Smooth muscle cell of the umbilical artery (primary cell): ENCODE measurements around the gene EXOC3. TPM values are rescaled to one million over a fixed set of nuclear protein-coding genes. Genes with fewer than 3 reads are reported as not detected.

Experiments used
- total RNA-seq: library from RNA; depleted of rRNA; stranded (reverse); fragments of >200 nt; gene quantifications from 2 replicates; pipeline ENCODE4 v1.2.3, GENCODE V29; 2014

The EXOC3 gene
- total RNA-seq = 39.8 and 41.3 TPM in 2 replicates

GRCh38 chr5:442335-443238 lies at the start of gene EXOC3:
Gene EXOC3 (plus strand): TSS chr5:443176. CDS start chr5:446206, 3,030 bp downstream.

Other genes starting within 250 kb of the EXOC3 start
- 5.3 and 5.7 TPM in 2 replicates for gene CCDC127, start 225.0 kb upstream of the EXOC3 start, total RNA-seq
- 81.1 and 102 TPM in 2 replicates for gene SDHA, start 224.9 kb upstream of the EXOC3 start, total RNA-seq
- gene PDCD6, start 171.5 kb upstream of the EXOC3 start, total RNA-seq = 102 and 136 TPM in 2 replicates
- gene AHRR, start 121.5 kb upstream of the EXOC3 start, total RNA-seq = 4.6 and 10.7 TPM in 2 replicates
- 0.30 and 0.65 TPM in 2 replicates for gene SLC9A3, start 81.3 kb downstream of the EXOC3 start, total RNA-seq
- gene CEP72, start 169.2 kb downstream of the EXOC3 start, total RNA-seq = 1.8 and 3.2 TPM in 2 replicates